ENCODE data around the gene POFUT1. TPM values are rescaled to one million over a fixed set of nuclear protein-coding genes. Genes with fewer than 3 reads are reported as not detected.

The POFUT1 gene
- total RNA-seq, 3 donors from 2014 or later (not counting 1 experiment from before 2014, with no cell fraction given): 9.7 to 14.5 (median 13.2) TPM

DNA sequence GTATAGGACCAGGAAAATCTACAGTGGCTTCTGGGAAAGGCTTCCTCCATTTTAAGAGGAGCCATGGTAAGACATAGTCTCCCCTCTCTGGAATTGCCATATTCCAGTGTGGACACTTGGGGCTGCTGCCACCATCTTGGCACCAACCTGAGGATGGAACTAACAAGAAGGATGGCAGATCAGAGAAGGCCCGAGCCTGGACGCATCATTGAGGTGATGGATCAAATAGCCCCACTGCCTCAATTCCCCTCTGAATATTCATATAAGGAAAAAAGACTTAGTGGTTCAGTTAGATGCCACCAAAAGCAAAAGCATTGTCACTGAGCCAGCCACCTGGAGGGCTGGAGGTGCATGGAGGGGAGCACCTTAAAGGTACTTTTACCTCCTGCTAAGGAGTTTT lies 26.1 kb upstream of the POFUT1 start:
- Mint-ChIP-seq H3K36me3 (no peaks in the 10 kb centered on the region), H3K27me3 (ENCODE audit: low read depth in 2 of 2) (no peaks in the 10 kb centered on the region), H3K27ac (no peak overlapping the region), H3K4me3 (no peak overlapping the region), H3K4me1 (no peaks in the 10 kb centered on the region), H3K9me3 (no peaks in the 10 kb centered on the region)
- H3K36me3 ChIP-seq (ENCODE audit: control insufficient read depth, insufficient read depth, low read length): no peaks in the 10 kb centered on the region
- no peak for ATAC-seq
- no peaks in the 10 kb centered on the region for H3K4me1 ChIP-seq (ENCODE audit: control insufficient read depth, insufficient read depth, low read length)
- H3K27ac ChIP-seq (ENCODE audit: low read length): no peak overlapping the region
- WGBS (ENCODE audit: insufficient coverage): 100% methylated on average over 2 of the region's 2 CpGs
- TF ChIP-seq, protein P1, sequence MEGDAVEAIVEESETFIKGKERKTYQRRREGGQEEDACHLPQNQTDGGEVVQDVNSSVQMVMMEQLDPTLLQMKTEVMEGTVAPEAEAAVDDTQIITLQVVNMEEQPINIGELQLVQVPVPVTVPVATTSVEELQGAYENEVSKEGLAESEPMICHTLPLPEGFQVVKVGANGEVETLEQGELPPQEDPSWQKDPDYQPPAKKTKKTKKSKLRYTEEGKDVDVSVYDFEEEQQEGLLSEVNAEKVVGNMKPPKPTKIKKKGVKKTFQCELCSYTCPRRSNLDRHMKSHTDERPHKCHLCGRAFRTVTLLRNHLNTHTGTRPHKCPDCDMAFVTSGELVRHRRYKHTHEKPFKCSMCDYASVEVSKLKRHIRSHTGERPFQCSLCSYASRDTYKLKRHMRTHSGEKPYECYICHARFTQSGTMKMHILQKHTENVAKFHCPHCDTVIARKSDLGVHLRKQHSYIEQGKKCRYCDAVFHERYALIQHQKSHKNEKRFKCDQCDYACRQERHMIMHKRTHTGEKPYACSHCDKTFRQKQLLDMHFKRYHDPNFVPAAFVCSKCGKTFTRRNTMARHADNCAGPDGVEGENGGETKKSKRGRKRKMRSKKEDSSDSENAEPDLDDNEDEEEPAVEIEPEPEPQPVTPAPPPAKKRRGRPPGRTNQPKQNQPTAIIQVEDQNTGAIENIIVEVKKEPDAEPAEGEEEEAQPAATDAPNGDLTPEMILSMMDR (IDR thresholded peaks at IDR 0.05): no peak
- intact Hi-C loops (cut with micrococcal nuclease): no loop called here
- no peaks in the 10 kb centered on the region for H3K27me3 ChIP-seq (ENCODE audit: control insufficient read depth, insufficient read depth, low read length)
- no peaks in the 10 kb centered on the region for H3K9me3 ChIP-seq (ENCODE audit: control insufficient read depth, insufficient read depth, low read length)
- no peak overlapping the region for H3K4me3 ChIP-seq (ENCODE audit: low read length)
- DNase-seq: no peak

DNA sequence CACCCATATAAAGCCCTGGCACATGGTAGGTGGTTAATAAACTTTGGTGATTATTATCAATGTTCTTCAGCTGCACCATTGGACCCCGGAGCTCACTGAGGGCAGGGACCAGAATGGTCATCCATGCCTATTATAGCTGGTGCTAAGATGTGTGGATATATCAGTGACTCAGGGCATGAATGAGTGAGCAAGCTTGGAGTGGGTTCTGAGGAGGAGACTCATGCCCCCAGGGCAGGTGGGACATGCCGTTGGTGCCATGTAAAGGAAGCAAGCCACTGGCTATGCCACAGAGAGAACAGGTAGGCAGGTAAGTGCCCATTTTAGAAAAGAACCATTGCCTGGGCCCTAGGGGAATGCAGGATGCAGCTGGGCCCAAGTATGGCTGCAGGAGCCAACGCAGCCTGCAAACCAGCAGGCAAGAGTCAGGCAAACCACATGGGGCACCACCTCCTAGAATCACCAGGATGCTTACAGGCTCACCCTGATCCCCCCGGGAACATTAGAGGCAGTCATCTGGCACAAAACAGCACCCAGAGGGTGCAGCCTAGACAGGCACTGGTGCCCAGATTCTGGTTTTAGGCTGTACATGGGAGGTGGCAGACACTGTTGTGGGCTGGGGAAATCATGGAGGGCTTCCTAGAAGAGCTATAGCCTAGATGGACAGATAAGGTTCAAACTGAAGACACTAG lies 23.6 kb upstream of the POFUT1 start:
- ATAC-seq: no peak
- Mint-ChIP-seq H3K9me3 (no peaks in the 10 kb centered on the region), H3K27me3 (ENCODE audit: low read depth in 2 of 2) (no peaks in the 10 kb centered on the region), H3K4me1 (peaks cover 5 to 6% of the 10 kb centered on the region in 2 donors), H3K36me3 (no peaks in the 10 kb centered on the region), H3K4me3 (no peak overlapping the region), H3K27ac (no peak overlapping the region)
- no peak for DNase-seq
- Histone ChIP-seq H3K4me3 (ENCODE audit: low read length) (no peak overlapping the region), H3K27ac (ENCODE audit: low read length) (no peak overlapping the region), H3K9me3 (ENCODE audit: control insufficient read depth, insufficient read depth, low read length) (no peaks in the 10 kb centered on the region), H3K4me1 (ENCODE audit: control insufficient read depth, insufficient read depth, low read length) (peaks cover 6% of the 10 kb centered on the region), H3K36me3 (ENCODE audit: control insufficient read depth, insufficient read depth, low read length) (no peaks in the 10 kb centered on the region), H3K27me3 (ENCODE audit: control insufficient read depth, insufficient read depth, low read length) (no peaks in the 10 kb centered on the region)
- TF ChIP-seq, protein P1 (IDR thresholded peaks at IDR 0.05): no peak
- WGBS (ENCODE audit: insufficient coverage): 84% methylated on average over 4 of the region's 4 CpGs
- intact Hi-C loops (cut with micrococcal nuclease): no loop called here

DNA sequence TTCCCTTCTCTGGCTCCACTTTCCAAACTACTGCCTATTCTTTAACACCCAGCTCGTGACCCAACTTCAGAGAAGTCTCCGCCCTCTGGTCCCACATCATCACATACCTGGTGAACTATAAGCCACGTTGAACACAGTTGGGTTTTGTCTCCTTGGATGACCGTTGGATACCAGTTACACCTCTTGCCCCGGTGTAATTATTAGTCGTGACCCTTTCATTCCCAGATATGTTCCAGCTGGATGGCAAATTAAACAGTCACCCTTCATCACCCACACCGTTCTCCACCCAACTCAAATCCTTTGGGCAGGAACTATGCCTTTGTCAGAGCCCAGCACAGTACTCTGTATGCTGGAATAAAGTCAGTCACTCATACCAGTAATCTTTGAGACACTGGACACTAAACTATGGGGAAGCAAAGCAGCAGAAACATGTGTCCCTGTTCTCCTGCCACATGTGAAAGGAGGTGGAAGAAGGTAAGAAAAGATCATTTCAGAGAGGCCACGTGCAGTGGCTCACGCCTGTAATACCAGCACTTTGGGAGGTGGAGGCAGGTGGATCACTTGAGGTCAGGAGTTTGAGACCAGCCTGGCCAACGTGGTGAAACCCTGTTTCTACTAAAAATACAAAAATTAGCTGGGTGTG lies 22.6 kb upstream of the POFUT1 start:
- DNase-seq (no peak), ATAC-seq (no peak)
- Histone ChIP-seq H3K9me3 (ENCODE audit: control insufficient read depth, insufficient read depth, low read length) (no peaks in the 10 kb centered on the region), H3K4me3 (ENCODE audit: low read length) (no peak overlapping the region), H3K27me3 (ENCODE audit: control insufficient read depth, insufficient read depth, low read length) (no peaks in the 10 kb centered on the region), H3K27ac (ENCODE audit: low read length) (no peak overlapping the region), H3K36me3 (ENCODE audit: control insufficient read depth, insufficient read depth, low read length) (no peaks in the 10 kb centered on the region), H3K4me1 (ENCODE audit: control insufficient read depth, insufficient read depth, low read length) (peaks cover 14% of the 10 kb centered on the region)
- Mint-ChIP-seq H3K27ac (no peak overlapping the region), H3K36me3 (no peaks in the 10 kb centered on the region), H3K4me3 (no peak overlapping the region), H3K27me3 (ENCODE audit: low read depth in 2 of 2) (no peaks in the 10 kb centered on the region), H3K4me1 (peaks cover 5 to 13% of the 10 kb centered on the region in 2 donors), H3K9me3 (no peaks in the 10 kb centered on the region)
- intact Hi-C loops (cut with micrococcal nuclease): no loop called here
- 89% methylated on average over 9 of the region's 10 CpGs for WGBS (ENCODE audit: insufficient coverage)
- TF ChIP-seq, protein P1 (IDR thresholded peaks at IDR 0.05): no peak
